IMR-90 (cell line): ENCODE measurements around the gene COL4A2. TPM values are rescaled to one million over a fixed set of nuclear protein-coding genes. Genes with fewer than 3 reads are reported as not detected.

Experiments
- ATAC-seq: fragments of 200-7000 bp; cut with Tn5 transposase; 2 replicates; pipeline ENCODE4 v1.9.1; 2020; ENCODE audit warnings: low read depth, mild to moderate bottlenecking, moderate library complexity
- BruUV-seq: library from RNA; stranded (reverse); fragments of 400-500 nt; replicated peaks from 2 replicates; lab custom pipeline; 2021; lab: Mats Ljungman, UMichigan
- CTCF ChIA-PET: fragments of 300-600 bp; formaldehyde crosslinking; extraction: SDS; loops from one replicate; lab custom pipeline; 2021; ENCODE audit warnings: antibody characterized with exemption; lab: Yijun Ruan, JAX
- POLR2A ChIA-PET: fragments of 300-600 bp; sonication (Branson Sonifier 250); formaldehyde crosslinking; loops from one replicate; lab custom pipeline; 2022; ENCODE audit warnings: antibody characterized with exemption; ENCODE audit not compliant: unreplicated experiment; lab: Charles Lee
- DNase-seq: peaks from one replicate; pipeline ENCODE4 v3.0.0; 2013
- H2AFZ ChIP-seq: replicated peaks from 2 replicates; pipeline ENCODE3; 2013; ENCODE audit warnings: low read length, mild to moderate bottlenecking; ENCODE audit not compliant: poor library complexity
- H2AK5ac ChIP-seq: 2 replicates; pipeline ENCODE4 v1.6.1; 2013; ENCODE audit warnings: low read depth, low read length, inconsistent platforms
- H2AK9ac ChIP-seq: replicated peaks from 2 replicates; pipeline ENCODE3; 2013; ENCODE audit warnings: mild to moderate bottlenecking, low read depth, low read length, moderate library complexity; ENCODE audit not compliant: poor library complexity
- H2BK120ac ChIP-seq: 2 replicates; pipeline ENCODE4 v1.6.1; 2013; ENCODE audit warnings: low read depth, low read length, inconsistent platforms
- H2BK15ac ChIP-seq: 3 replicates; pipeline ENCODE4 v1.6.1; 2013; ENCODE audit warnings: low read depth, low read length, inconsistent platforms
- H2BK20ac ChIP-seq: 2 replicates; pipeline ENCODE4 v1.6.1; 2013; ENCODE audit warnings: low read depth, mild to moderate bottlenecking, inconsistent platforms, low read length, moderate library complexity
- H2BK5ac ChIP-seq: 2 replicates; pipeline ENCODE4 v1.6.1; 2013; ENCODE audit warnings: mild to moderate bottlenecking, low read depth, low read length, inconsistent platforms; ENCODE audit not compliant: poor library complexity, severe bottlenecking
- H3K14ac ChIP-seq: replicated peaks from 2 replicates; pipeline ENCODE4 v1.6.1; 2013; ENCODE audit warnings: low read depth, low read length, inconsistent platforms
- H3K18ac ChIP-seq: 2 replicates; pipeline ENCODE4 v1.6.1; 2013; ENCODE audit warnings: low read depth, low read length, control low read depth
- H3K23ac ChIP-seq: 2 replicates; pipeline ENCODE4 v1.6.1; 2013; ENCODE audit warnings: low read depth, low read length, inconsistent platforms
- H3K27ac ChIP-seq: 2 replicates; pipeline ENCODE4 v1.5.1; 2013; ENCODE audit warnings: mild to moderate bottlenecking, control low read depth, low read length; ENCODE audit not compliant: insufficient read depth
- H3K27me3 ChIP-seq: 2 replicates; pipeline ENCODE4 v1.6.1; 2013; ENCODE audit warnings: low read length; ENCODE audit not compliant: control insufficient read depth, insufficient read depth
- H3K36me3 ChIP-seq: 2 replicates; pipeline ENCODE4 v1.6.1; 2013; ENCODE audit warnings: low read length, mixed read lengths; ENCODE audit not compliant: control insufficient read depth, insufficient read depth
- H3K4ac ChIP-seq: 2 replicates; pipeline ENCODE4 v1.6.1; 2013; ENCODE audit warnings: low read depth, low read length, inconsistent platforms
- H3K4me1 ChIP-seq: 2 replicates; pipeline ENCODE4 v1.6.1; 2013; ENCODE audit warnings: low read length, mixed read lengths; ENCODE audit not compliant: control insufficient read depth, insufficient read depth
- H3K4me2 ChIP-seq: 2 replicates; pipeline ENCODE4 v1.6.1; 2013; ENCODE audit warnings: low read depth, mild to moderate bottlenecking, control low read depth, low read length, moderate library complexity
- H3K4me3 ChIP-seq: 2 replicates; pipeline ENCODE4 v1.5.1; 2013; ENCODE audit warnings: low read depth, mild to moderate bottlenecking, control low read depth, low read length, moderate library complexity; ENCODE audit not compliant: insufficient read depth
- H3K56ac ChIP-seq: 2 replicates; pipeline ENCODE4 v1.6.1; 2013; ENCODE audit warnings: low read length, inconsistent platforms; ENCODE audit not compliant: insufficient read depth; ENCODE audit errors: extremely low read depth
- H3K79me1 ChIP-seq, 2 experiments: 2 replicates each; pipeline ENCODE4 v1.6.1; 2013; ENCODE audit warnings: low read length in 2 of 2, inconsistent platforms in 1 of 2, low read depth in 1 of 2
- H3K9ac ChIP-seq: 2 replicates; pipeline ENCODE4 v1.6.1; 2013; ENCODE audit warnings: low read depth, low read length, control low read depth
- H3K9me1 ChIP-seq: 2 replicates; pipeline ENCODE4 v1.6.1; 2013; ENCODE audit warnings: low read length, inconsistent platforms; ENCODE audit not compliant: insufficient read depth
- H3K9me3 ChIP-seq: 2 replicates; pipeline ENCODE4 v1.6.1; 2013; ENCODE audit warnings: low read length; ENCODE audit not compliant: control insufficient read depth, insufficient read depth
- H4K20me1 ChIP-seq: 2 replicates; pipeline ENCODE4 v1.6.1; 2013; ENCODE audit warnings: low read length, inconsistent platforms; ENCODE audit not compliant: insufficient read depth
- H4K5ac ChIP-seq: 2 replicates; pipeline ENCODE4 v1.6.1; 2013; ENCODE audit warnings: mild to moderate bottlenecking, low read depth, low read length, control low read depth
- H4K8ac ChIP-seq, 2 experiments: 2 replicates each; pipeline ENCODE4 v1.6.1; 2013; ENCODE audit warnings: low read depth in 2 of 2, low read length in 2 of 2, control low read depth in 1 of 2, inconsistent platforms in 1 of 2
- H4K91ac ChIP-seq: 2 replicates; pipeline ENCODE4 v1.6.1; 2013; ENCODE audit warnings: low read depth, low read length, inconsistent platforms; ENCODE audit not compliant: insufficient read depth
- BHLHE40 ChIP-seq: fragments of 150-350 bp; IDR thresholded peaks from 2 replicates; pipeline ENCODE4 v1.6.1; 2016; ENCODE audit warnings: mild to moderate bottlenecking, low read depth, low read length
- CEBPB ChIP-seq: IDR thresholded peaks from 2 replicates; pipeline ENCODE4 v1.6.1; 2012; ENCODE audit warnings: low read depth, low read length, improper control_type of control experiment
- CHD1 ChIP-seq: IDR thresholded peaks from 2 replicates; pipeline ENCODE4 v1.6.1; 2012; ENCODE audit warnings: low read depth, low read length, improper control_type of control experiment
- FOS ChIP-seq: fragments of 150-350 bp; IDR thresholded peaks from 2 replicates; pipeline ENCODE4 v1.6.1; 2016; ENCODE audit warnings: low read depth, low read length
- MAFK ChIP-seq: IDR thresholded peaks from 2 replicates; pipeline ENCODE4 v1.6.1; 2012; ENCODE audit warnings: low read depth, low read length, improper control_type of control experiment
- MAZ ChIP-seq: IDR thresholded peaks from 2 replicates; pipeline ENCODE4 v1.6.1; 2012; ENCODE audit warnings: low read depth, mild to moderate bottlenecking, low read length, improper control_type of control experiment, moderate library complexity, borderline replicate concordance
- MXI1 ChIP-seq: IDR thresholded peaks from 2 replicates; pipeline ENCODE4 v1.6.1; 2012; ENCODE audit warnings: low read depth, mild to moderate bottlenecking, low read length, moderate library complexity, borderline replicate concordance
- NFE2L2 ChIP-seq: fragments of 150-350 bp; IDR thresholded peaks from 2 replicates; pipeline ENCODE4 v1.6.1; 2016; ENCODE audit warnings: low read depth, mild to moderate bottlenecking, low read length
- POLR2A ChIP-seq: IDR thresholded peaks from 2 replicates; pipeline ENCODE4 v1.6.1; 2012; ENCODE audit warnings: mild to moderate bottlenecking, low read depth, low read length
- RAD21 ChIP-seq: IDR thresholded peaks from 2 replicates; pipeline ENCODE4 v1.6.1; 2012; ENCODE audit warnings: low read length, improper control_type of control experiment
- RCOR1 ChIP-seq: IDR thresholded peaks from 2 replicates; pipeline ENCODE4 v1.6.1; 2012; ENCODE audit warnings: mild to moderate bottlenecking, low read length, improper control_type of control experiment; ENCODE audit not compliant: insufficient replicate concordance
- RFX5 ChIP-seq: IDR thresholded peaks from 2 replicates; pipeline ENCODE4 v1.8.0; 2012; ENCODE audit warnings: low read depth, mild to moderate bottlenecking, low read length, moderate library complexity
- SMC3 ChIP-seq: fragments of 150-350 bp; IDR thresholded peaks from 2 replicates; pipeline ENCODE4 v1.6.1; 2016; ENCODE audit warnings: low read depth, mild to moderate bottlenecking, antibody characterized with exemption, low read length, moderate library complexity
- WGBS, 2 experiments: methylation state at CpG; one replicate each; pipeline versions ENCODE4 v1.1.5 to v1.1.7; 2013; ENCODE audit warnings: missing lambda C conversion rate in 2 of 2; ENCODE audit not compliant: insufficient read length in 1 of 2; ENCODE audit errors: extremely low coverage in 2 of 2; 5-methylcytosine and 5-hydroxymethylcytosine counted together
- dilution Hi-C: fragments of 300-500 bp; cut with HindIII; formaldehyde crosslinking; loops from one replicate; pipeline ENCODE4 v1.14.3; 2018; ENCODE audit warnings: low sequenced_read_pairs; ENCODE audit not compliant: unreplicated experiment
- in situ Hi-C: fragments of 300-500 bp; cut with MboI; formaldehyde crosslinking; loops from 3 replicates; pipeline ENCODE4 v1.14.3; 2019; ENCODE audit warnings: low sequenced_read_pairs, inconsistent platforms, mixed read lengths
- intact Hi-C: fragments of 100-400 bp; cut with micrococcal nuclease; formaldehyde crosslinking; loops from 2 replicates; pipeline ENCODE4 v1.10.0; 2022
- polyA plus RNA-seq, 3 experiments: library from polyadenylated mRNA; depleted of rRNA; stranded (reverse); fragments of >200 nt; gene quantifications; 2 replicates each; pipeline ENCODE4 v1.2.3, GENCODE V29; 2012; ENCODE audit warnings: low replicate concordance in 1 of 3
- total RNA-seq: library from RNA; depleted of rRNA; stranded (reverse); fragments of >200 nt; gene quantifications from 2 replicates; pipeline ENCODE4 v1.2.3, GENCODE V29; 2012
- TF ChIP-seq, protein P1 (sequence below): conservative IDR thresholded peaks from 2 replicates; pipeline ENCODE4 v1.5.1; 2012; ENCODE audit warnings: mild to moderate bottlenecking, low read depth, low read length, improper control_type of control experiment
- TF ChIP-seq, protein P2 (sequence below): fragments of 150-350 bp; IDR thresholded peaks from 2 replicates; pipeline ENCODE4 v1.6.1; 2016; ENCODE audit warnings: low read depth, mild to moderate bottlenecking, low read length, moderate library complexity, borderline replicate concordance
- TF ChIP-seq, protein P3 (sequence below): fragments of 150-350 bp; IDR thresholded peaks from 2 replicates; pipeline ENCODE4 v1.6.1; 2017; ENCODE audit warnings: mild to moderate bottlenecking, antibody characterized with exemption, low read length, low read depth

The COL4A2 gene
- total and polyA plus RNA-seq, 2 of the 4 experiments (the other 2 are of a cell fraction) = 90.7 to 457 TPM

DNA sequence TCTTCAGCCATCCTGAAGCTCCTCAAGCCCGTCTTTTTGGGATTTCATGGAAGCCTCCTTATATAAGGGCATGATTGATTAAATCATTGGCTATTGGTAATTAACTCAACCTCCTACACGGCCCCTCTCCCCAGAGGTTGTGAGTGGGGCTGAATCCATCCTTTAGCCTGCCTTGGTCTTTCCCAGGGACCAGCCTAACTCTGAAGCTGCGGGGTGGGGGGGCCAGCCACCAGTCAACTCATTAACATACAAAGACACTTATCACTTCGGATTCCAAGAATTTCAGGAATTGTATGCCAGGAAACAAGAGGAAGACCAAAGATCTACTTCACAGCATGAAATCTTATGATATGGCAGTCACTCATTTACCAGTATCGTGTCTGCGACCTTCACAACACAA is 10.1 kb upstream of the COL4A2 start:
- in situ Hi-C loops = no loop called here
- Histone ChIP-seq H3K36me3 (peaks cover 22% of the 10 kb centered on the region), H3K4ac (no peak overlapping the region), H2AK5ac (no peak overlapping the region), H3K4me3 (no peak overlapping the region), H2BK120ac (no peak overlapping the region), H2AFZ (no peak overlapping the region), H3K27me3 (no peaks in the 10 kb centered on the region), H4K5ac (no peak overlapping the region), H3K9me1 (peaks cover 31% of the 10 kb centered on the region), H3K18ac (no peak overlapping the region), H3K9ac (no peak overlapping the region), H4K8ac (no peak overlapping the region), H4K20me1 (peaks cover 95% of the 10 kb centered on the region), H2AK9ac (no peak overlapping the region), H3K4me1 (peaks cover 23% of the 10 kb centered on the region), H2BK5ac (no peak overlapping the region), H2BK15ac (no peak overlapping the region), H3K23ac (no peak overlapping the region), H3K9me3 (no peaks in the 10 kb centered on the region), H3K4me2 (no peak overlapping the region), H4K91ac (no peak overlapping the region), H3K79me1 (peaks cover 16 to 80% of the 10 kb centered on the region in 2 experiments; a peak in 3 of 4 replicates), H3K14ac (no peak overlapping the region), H2BK20ac (no peak overlapping the region), H3K56ac (no peak overlapping the region), H3K27ac (no peak overlapping the region)
- no peak for ATAC-seq
- DNase-seq = no peak
- ChIA-PET POLR2A (no interaction called here), CTCF (interaction anchor here (1.0 to 1.5 kb wide), 2 partner anchors 49 to 76 kb away, joined by 3 read pairs; no protein-coding TSS in a partner anchor)
- dilution Hi-C loops = no loop called here
- intact Hi-C loops = no loop called here
- WGBS, 2 experiments = no CpG with 5 or more reads among the region's 6 CpGs
- no peak for TF ChIP-seq MAZ
- TF ChIP-seq NFE2L2 = no peak
- TF ChIP-seq POLR2A = no peak
- no peak for TF ChIP-seq RCOR1
- no peak for TF ChIP-seq CEBPB
- TF ChIP-seq, protein P1, sequence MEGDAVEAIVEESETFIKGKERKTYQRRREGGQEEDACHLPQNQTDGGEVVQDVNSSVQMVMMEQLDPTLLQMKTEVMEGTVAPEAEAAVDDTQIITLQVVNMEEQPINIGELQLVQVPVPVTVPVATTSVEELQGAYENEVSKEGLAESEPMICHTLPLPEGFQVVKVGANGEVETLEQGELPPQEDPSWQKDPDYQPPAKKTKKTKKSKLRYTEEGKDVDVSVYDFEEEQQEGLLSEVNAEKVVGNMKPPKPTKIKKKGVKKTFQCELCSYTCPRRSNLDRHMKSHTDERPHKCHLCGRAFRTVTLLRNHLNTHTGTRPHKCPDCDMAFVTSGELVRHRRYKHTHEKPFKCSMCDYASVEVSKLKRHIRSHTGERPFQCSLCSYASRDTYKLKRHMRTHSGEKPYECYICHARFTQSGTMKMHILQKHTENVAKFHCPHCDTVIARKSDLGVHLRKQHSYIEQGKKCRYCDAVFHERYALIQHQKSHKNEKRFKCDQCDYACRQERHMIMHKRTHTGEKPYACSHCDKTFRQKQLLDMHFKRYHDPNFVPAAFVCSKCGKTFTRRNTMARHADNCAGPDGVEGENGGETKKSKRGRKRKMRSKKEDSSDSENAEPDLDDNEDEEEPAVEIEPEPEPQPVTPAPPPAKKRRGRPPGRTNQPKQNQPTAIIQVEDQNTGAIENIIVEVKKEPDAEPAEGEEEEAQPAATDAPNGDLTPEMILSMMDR = no peak
- TF ChIP-seq, protein P2, sequence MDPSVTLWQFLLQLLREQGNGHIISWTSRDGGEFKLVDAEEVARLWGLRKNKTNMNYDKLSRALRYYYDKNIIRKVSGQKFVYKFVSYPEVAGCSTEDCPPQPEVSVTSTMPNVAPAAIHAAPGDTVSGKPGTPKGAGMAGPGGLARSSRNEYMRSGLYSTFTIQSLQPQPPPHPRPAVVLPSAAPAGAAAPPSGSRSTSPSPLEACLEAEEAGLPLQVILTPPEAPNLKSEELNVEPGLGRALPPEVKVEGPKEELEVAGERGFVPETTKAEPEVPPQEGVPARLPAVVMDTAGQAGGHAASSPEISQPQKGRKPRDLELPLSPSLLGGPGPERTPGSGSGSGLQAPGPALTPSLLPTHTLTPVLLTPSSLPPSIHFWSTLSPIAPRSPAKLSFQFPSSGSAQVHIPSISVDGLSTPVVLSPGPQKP = no peak
- TF ChIP-seq, protein P3, sequence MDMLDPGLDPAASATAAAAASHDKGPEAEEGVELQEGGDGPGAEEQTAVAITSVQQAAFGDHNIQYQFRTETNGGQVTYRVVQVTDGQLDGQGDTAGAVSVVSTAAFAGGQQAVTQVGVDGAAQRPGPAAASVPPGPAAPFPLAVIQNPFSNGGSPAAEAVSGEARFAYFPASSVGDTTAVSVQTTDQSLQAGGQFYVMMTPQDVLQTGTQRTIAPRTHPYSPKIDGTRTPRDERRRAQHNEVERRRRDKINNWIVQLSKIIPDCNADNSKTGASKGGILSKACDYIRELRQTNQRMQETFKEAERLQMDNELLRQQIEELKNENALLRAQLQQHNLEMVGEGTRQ = no peak
- TF ChIP-seq RAD21 = no peak
- no peak for TF ChIP-seq SMC3
- no peak for TF ChIP-seq FOS
- TF ChIP-seq MAFK = no peak
- TF ChIP-seq CHD1 = no peak
- TF ChIP-seq BHLHE40 = no peak
- no peak for TF ChIP-seq RFX5
- TF ChIP-seq MXI1 = no peak
- BruUV-seq = no TSS peak
